Activated T-helper 1 cell treated with Interleukin-2 at 50 U/mL for 16 hours (primary cell): ENCODE data around the gene GP2.
"Not testable (repeated sequence)": the region's sequence is repeated elsewhere in the genome, so short reads cannot be mapped to it uniquely, and the experiment has no call there.

Source experiments
- DNase-seq: peaks from one replicate; pipeline ENCODE4 v3.0.0-alpha.2; 2020; ENCODE audit warnings: low read depth

GP2 gene

DNA sequence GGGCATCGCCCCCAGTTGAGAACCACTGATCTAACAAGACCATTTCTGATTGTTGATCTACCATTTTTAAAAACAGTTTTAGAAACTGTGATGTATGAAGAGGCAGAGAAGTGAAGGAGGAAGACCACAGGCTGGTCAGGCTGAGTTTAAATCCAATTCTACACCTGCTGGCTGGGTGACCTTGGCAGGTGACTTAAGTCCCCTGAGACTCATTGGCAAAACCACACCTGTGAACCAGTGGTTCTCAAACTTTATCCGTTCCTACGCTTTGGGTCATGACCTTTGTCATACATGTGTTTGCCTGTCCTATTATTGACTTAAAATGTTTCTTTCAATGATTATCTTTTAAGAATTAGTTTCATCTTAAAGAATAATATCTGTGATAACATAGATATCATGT, 2.3 kb downstream of the GP2 start:
- no peak for DNase-seq

DNA sequence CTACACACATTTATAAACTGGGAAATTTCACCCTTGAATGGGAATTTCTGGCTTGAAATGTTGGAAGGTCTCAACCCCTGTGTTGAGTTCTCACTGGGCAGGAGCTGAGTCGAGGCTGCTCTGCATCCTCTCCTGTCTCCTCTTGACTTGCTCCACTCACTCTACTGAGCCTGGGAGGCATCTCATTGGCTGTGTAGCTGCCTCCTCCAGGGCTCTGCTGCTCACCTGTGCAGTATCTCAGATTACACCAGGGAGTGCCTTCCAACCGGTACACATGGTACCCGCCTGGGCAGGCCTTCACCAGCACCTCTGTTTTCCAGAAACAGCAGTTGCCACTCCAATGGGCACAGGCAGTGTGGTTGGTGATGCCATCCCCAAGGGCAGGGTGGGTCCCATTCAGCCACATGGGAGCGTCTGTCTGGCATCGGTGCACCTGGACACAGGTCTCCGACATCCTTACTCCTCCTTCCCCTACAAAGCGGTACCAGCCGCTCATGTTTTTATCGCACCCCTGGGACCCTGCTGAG, 3.7 kb downstream of the GP2 start:
- DNase-seq: no peak

DNA sequence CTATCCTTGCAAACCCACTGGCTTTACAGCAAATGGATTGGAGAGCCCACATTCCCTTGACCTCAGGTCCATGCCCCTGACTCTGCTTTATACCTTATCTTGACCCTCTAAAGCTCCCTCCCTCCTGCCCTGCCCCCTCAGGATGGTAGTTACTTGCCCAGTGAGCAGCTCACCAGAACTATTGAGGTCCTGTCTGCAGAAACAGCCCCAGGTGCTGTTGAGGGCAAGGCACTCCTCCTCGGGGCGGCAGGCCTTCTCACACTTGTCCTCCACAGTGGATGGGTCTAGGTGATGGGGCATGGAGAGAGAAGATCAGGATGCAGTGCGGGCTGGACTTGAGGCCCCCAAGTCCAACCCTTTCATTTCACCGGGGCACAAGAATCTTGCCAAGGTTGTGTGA, 4.6 kb downstream of the GP2 start:
- DNase-seq: no peak

DNA sequence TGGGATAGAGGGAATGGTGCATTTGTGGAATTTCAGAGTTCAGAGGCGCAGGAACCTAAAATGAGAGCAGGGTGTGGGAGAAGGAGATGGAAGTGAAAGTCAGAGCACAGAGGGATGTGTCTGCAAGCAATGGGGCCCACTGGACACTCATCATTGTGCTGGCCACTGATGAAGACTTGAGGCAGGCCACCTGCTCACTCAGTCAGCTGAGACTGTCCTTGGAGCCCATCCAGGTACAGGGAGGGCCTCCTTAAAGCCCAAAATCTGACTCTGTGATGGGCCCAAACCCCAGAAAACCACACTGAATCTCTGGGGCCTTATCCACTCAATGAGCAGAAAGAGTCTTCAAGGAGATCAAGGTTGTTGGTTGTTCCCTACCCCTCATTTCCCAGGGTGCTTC, 5.6 kb downstream of the GP2 start:
- DNase-seq: no peak

DNA sequence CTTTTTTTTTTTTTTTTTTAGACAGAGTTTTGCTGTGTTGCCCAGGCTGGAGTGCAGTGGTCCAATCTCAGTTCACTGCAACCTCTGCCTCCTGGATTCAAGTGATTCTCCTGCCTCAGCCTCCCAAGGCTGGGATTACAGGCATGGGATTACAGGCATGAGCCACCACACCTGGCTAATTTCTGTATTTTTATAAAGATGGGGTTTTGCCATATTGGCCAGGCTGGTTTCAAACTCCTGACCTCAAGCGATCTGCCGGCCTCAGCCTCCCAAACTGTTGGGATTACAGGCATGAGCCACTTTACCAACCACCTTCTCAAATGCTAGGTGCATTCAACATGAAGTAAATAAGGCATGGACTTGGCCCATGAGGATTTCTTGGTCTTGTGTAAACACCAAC, 6.3 kb downstream of the GP2 start:
- DNase-seq: not testable (repeated sequence)

DNA sequence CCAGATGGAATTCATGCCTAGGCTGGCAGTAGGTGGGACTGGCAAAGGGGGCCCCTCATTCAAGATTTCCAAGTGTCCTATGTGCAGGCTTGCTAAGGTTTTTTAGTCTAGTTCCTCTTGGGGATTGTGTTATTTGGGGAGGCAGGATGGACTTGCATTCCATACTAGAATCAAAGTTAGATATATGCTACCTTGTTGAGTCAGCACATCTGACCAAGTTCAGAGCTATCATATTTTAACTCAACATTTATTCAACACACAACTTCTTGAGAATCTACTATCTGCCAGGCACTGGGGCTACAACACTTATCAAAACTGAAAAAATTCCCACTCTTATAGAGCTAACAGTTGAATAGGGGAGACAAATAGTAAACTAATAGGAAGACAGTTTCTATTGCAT, 6.7 kb downstream of the GP2 start:
- DNase-seq: no peak

DNA sequence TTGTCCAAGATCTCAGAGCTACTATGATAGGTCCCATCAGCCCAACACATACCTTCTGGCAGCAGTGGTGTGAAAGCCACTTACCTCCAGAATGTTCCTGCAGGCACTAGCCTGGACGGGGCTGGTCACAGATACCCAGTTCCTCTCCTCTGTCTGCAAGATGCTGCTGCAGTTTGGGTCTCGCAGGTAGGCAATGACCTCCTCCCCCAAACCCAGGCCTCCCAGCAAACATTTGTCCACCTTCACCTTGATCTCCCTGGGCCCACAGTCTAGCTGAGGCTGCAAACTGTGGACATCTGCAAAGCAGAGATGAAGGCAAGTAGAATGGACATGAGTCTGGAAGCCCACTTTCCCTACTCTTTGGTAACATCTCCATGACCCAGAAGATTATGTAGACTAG, 7.1 kb downstream of the GP2 start:
- no peak for DNase-seq

DNA sequence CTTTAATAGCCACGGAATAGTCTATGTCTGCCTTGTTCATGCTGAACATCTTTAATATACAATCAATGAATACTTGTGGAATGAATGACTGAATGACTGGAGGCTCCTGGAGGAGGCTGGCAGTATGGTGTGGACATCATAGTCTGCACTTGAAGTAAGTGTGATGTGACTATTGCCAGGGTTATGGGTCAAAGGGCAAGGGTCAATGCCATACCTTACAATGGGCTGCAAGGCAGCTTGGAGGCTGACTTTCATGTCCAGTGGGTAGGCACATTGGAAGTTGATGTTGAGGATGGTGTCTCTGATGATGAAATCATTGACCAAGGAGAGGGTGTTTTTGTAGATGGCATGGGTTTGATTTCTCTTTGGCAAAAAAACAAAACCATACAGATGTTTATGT, 7.9 kb downstream of the GP2 start:
- no peak for DNase-seq

DNA sequence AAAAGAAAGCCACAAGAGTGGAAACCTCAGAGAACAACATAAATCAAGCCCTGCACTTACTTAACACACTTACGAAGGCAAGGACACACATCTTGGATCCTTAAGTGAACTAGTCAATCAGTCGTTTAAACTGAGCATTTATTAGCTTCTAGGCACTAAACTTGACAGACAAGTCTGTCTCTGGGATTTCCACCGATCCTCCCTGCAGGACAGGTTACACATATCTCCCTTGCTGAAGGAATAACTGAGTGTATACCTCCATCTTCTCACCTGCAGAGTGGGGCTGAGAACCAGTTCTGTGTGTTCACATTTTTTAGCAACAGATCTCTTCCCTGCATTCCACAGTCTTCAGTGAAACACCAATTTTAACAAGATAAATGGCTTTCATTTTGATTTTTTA, 8.9 kb downstream of the GP2 start:
- DNase-seq: no peak

DNA sequence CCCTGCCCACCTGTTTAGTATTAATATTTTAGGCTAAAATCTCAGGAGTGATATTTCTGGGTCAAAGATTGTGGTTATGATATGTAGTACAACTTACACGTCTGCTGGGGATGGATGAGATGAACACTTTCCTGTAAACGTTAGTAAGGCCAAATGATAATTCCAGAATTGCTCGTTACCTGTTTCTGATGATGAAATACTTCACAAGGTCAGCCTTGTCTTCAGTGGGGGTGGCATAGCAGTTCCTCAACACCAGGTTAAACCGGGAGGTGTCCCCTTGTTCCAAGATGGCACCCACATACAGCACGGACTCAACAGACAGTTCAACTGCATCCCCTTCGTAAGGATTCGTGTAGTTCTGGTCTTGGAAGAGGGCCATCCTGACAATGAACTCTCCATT, 9.3 kb downstream of the GP2 start:
- DNase-seq: no peak

DNA sequence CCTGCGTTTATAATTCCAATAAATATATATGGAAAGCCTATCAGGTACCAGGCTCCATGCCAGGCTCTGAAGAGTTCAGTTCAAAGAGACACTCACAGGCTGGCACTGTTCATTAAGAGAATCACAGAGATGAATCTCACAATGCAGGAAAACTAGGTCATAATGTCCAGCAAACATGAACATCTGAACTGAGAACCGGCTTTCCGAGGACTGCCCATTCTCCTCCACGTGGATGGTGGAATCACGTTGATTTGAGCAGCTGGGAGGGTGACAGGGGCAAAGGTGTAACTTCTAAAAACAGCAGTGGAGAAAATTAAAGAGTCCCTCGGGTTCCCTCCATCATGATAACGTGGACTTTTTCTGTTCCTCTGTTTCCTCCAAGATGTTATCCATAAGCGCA, 10.2 kb downstream of the GP2 start:
- no peak for DNase-seq

DNA sequence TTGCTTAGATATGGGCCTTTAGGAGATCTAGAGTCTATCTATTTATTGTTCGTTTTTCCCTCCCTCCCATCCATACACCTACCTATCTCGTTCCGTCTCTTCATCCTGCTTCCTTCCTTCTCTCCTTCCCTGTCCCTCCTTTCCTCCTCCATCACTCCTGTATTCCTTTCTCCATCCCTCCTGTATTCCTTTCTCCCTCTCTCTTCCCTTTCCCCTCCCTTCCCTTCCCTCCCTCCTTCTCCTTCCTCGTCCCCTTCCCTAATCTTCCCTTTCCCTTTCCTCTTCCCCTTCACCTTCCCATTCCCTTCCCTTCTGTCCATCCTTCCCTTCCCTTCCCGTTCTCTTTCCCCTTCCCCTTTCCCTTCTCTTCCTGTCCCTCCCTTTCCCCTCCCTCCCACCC, 10.6 kb downstream of the GP2 start:
- no peak for DNase-seq

DNA sequence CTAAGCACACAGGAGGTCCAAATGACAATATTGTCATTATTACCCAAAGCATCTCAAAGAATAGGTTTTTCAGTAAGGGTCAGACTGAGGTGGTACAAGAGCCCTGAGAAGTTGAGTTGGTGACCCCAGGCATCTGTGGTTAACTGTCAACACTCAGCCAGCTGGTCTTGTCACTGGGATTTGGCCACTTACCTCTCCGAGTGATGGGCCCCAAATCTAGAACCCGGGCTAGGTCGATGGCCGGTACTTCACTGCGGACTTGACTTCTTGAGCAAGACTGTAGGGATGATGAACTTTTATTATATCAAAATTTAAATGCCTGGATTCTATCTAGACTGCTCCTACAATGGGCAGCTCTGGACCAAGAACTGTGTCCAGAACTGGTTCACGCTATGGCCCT, 11.5 kb downstream of the GP2 start:
- DNase-seq: no peak

DNA sequence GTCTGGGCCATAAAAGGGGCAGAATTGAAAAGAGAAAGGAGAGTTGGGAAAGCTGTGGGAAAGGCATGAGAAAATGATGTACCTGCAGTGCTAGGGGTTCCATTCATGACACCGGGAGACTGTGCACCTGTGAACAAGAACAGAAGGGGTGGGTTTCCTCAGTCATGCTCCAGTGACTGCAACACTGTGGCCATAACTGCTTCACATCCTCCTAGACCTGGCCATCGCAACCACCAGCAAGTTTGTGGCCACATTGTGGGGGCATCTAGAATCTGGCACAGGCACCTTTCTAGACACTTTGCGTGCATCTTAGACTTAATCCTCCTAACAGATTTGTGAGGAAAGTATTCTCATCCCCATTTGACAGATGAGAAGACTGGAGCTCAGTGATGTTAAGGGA, 12.7 kb downstream of the GP2 start:
- DNase-seq: no peak

DNA sequence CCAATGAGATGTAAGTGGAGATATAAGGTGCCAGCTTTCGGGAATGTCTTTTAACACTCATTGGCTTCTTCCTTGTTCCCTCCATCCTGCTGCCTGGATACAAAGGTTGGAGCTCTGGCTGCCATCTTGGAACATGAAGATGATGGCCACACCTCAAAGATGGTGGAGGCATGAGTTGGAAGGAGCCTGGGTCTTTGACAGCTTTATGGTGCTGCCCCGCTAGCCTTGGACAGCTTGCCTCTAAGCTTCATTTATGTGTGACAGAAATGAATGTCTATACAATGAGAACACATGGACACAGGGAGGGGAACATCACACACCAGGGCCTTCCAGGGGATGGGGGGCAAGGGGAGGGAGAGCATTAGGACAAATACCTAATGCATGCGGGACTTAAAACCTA, 13.6 kb downstream of the GP2 start:
- no peak for DNase-seq

DNA sequence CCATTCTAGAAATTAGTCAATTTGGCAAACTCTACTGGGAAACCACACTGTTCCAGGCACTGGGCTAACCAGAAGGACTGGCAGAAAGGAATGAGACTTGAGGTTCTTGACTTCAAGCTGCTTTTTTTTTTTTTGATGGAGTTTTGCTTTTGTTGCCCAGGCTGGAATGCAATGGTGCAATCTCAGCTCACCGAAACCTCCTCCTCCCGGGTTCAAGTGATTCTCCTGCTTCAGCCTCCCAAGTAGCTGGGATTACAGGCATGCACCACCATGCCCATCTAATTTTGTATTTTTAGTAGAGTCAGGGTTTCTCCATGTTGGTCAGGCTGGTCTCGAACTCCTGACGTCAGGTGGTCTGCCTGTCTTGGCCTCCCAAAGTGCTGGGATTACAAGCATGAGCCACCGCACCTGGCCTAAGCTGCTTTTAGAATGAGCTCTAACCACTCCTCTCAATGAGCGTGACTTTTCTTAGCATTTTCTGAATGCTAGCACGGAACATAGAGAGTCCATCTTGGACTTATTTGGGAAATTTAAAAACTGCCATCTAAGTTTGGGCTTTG, 14.7 kb downstream of the GP2 start:
- DNase-seq: not testable (repeated sequence)

DNA sequence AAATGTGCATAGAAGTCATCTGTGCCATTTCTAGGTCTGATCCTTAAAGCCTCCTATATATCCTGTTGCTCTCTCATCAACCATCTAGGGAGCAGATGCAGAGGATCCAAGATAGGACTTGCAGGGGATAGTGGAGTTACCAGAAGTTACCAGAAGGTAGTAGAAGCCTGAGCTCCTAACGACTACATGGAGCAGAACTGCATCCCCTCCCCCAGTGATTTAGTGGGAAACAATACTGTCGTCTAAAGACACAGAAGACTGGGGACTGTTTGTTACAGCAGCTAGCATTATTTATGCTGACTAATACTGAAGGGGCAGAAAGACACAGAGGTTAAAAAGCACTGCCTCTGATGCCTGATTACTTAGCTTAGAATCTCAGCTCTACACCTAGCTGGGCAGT, 15.8 kb downstream of the GP2 start:
- DNase-seq: no peak

DNA sequence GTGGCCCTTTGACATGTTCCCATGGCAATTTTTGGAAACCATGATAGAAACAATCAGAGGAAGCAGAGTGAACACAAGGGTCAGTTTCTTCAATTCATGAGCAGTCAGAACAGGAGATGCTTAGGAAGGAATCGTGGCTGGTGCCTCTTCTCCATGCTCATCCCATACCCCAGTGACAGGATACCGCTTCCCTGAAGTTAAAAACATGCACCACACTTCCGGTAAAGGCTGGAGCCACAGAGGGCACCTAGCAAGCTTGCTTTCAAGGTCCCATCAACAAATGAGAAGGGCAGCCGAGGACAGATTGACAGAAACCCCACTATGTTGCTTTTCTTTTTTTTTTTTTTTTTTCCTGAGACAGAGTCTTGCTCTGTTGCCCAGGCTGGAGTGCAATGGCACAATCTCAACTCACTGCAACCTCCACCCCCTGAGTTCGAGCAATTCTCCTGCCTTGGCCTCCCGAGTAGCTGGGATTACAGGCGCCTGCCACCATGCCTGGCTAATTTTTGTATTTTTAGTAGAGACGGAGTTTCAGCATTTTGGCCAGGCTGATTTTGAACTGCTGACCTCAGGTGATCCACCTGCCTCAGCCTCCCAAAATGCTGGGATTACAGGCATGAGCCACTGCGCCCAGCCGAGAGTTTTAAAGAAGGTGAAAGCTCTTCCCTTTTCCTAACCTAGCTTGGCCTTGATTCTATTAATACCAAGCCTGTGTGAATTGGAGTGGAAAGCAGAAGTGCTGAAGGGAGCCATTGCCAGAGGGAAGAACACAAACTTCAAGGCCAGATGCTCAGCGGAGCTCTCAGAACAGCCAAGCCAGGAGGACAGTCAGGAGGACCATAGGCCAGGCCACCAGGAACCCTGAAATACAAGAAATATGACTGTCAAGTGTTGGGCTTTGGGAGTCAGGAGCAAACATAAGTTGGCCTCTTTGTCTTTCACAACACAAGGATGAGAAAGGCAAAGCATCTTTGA, 16.6 kb downstream of the GP2 start:
- no peak for DNase-seq

DNA sequence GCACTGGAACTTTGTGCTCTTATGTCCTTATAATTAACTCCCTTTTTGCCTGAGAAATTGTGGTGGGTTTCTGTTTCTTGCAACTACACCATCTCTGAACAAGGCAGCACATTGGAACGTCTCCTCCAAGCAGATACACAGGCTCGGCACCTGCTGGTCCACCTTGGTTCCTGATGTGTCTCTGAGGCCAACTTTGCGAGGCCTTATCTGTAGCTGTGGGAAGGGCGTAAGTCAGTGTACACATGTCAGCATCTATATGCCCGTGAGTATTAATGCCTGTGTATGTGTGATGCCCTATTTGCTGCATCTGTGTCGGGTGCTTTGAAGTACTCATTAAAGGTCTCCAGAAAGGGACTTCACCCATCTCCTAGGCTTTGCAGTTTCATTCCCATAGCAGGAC, 17.5 kb downstream of the GP2 start:
- no peak for DNase-seq

DNA sequence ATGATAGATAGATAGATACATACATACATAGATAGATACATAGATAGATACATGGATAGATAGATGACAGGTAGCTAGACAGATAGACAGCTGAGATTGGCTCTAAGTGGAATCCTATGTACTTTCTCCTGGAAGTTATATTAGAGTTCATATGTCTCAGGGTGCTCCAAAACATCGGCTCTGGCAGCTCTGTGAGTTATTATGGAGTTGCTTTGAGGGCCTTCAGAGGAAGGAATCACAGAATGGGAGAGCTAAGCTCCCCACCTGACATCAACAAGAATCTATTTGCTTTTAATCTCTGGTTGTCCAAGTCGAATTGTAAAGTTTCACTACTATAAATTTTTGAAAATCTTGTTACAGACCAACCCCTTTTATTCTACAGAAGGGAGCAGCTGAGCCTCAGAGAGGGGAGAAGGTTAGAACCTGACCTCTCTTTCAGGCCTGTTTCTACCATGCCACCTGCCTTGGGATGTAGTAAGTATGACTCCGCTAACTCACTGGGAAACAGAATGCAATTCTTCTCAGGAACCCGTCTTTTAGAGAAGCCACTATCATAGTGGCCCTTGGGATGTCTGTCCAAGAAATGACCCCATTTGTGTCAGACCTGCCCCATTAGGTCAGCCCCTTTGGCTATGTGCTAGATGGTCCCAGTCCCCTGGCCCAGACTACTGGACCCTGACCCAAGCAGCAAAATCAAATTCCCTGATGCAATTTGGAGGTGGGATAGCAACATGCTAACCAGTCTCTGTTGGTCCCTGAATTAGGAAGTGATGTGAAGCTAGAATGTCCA, 18.3 kb downstream of the GP2 start:
- no peak for DNase-seq

DNA sequence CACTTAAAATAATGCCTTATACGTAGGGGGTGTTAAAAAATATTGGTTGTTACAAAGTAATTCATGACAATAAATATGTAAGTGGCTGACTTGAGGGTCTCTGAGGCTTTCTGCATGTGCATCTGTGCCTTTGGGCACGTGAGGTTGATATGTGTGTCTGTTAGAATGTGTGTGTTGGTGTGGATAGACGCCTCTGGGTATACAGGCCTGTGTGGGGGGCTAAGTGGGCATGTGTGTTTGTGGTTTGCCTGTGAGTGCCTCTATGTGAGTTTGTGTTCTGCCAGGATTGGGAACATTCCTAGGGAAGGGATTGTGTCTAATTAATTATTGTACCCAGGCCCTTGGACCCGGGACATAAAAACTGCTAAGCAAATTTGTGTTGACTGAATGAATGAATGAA, 19.0 kb downstream of the GP2 start:
- DNase-seq: no peak

DNA sequence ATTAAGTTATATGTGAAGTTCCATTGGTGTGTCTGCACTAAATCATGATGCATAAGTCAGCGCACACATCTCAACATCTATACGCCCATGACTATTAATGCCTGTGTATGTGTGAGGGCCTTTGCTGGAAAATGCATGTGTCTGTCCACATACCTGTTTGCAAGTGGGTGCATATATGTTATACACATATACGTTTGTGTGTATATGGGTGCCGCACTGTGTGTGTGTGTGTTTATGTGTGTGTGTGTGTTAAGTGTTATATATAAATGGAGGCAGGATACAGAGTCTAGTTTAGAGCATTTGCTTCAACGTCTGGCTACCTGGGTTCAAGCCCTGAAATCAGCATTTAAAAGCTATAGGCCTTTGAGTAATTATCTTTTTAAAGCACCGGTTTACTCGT, 19.5 kb downstream of the GP2 start:
- no peak for DNase-seq

DNA sequence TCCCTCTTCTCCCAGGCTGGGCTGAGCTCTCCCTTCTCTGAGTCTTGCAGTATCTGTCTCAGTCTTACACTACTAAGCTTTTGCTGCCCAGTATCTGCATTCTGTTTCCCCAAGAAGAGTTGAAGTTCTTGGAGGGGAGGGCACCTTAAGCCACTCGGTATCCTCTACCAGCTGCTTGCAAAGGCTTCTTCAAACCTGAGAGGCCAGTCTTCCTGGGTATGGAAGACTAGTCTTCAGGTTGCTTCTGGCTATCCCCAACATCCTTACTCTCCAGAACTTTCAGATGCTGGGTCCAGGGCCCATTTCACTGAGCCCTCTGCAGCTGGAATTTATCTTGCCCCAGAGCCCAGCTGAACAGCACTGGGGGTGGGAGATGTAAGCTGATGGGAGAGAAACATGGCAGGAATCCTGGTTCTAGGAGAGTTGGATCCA, 20.1 kb downstream of the GP2 start:
- DNase-seq: no peak
